HG03521 (cell line): ENCODE data around the gene MBD2.
A peak's percentile ranks its signal among the peaks of the same experiment; 100 is the strongest.
"Not testable (repeated sequence)": the region's sequence is repeated elsewhere in the genome, so short reads cannot be mapped to it uniquely, and the experiment has no call there.

Experiments used
- ATAC-seq: cut with Tn5 transposase; IDR thresholded peaks from one replicate; pipeline ENCODE4 v1.9.1; 2021; ENCODE audit warnings: mild to moderate bottlenecking, moderate library complexity; ENCODE audit not compliant: unreplicated experiment

The MBD2 gene

GRCh38 chr18:54238173-54238936 is 13.9 kb upstream of the MBD2 start:
- ATAC-seq = no peak

GRCh38 chr18:54235871-54236270 is 11.4 kb upstream of the MBD2 start:
- ATAC-seq = no peak

- ATAC-seq = no peak
Measured at GRCh38 chr18:54233747-54234146, 9.3 kb upstream of the MBD2 start.

GRCh38 chr18:54233228-54233625 is 8.8 kb upstream of the MBD2 start:
- ATAC-seq = no peak

- no peak for ATAC-seq
Measured at GRCh38 chr18:54232485-54233227, 8.2 kb upstream of the MBD2 start.

- ATAC-seq = peak; percentile 38
Measured at GRCh38 chr18:54229421-54230059, 5.1 kb upstream of the MBD2 start.

GRCh38 chr18:54228364-54228763 is 3.9 kb upstream of the MBD2 start:
- ATAC-seq = no peak

- peak; percentile 5 for ATAC-seq
Measured at GRCh38 chr18:54223568-54224241, 764 bp downstream of the MBD2 start.

GRCh38 chr18:54222922-54223567 is 1.4 kb downstream of the MBD2 start:
- ATAC-seq = no peak

GRCh38 chr18:54220406-54220805 is 4.1 kb downstream of the MBD2 start:
- no peak for ATAC-seq

GRCh38 chr18:54218803-54219202 is 5.7 kb downstream of the MBD2 start:
- not testable (repeated sequence) for ATAC-seq

GRCh38 chr18:54218299-54218698 is 6.2 kb downstream of the MBD2 start:
- ATAC-seq = no peak

- ATAC-seq = no peak
Measured at GRCh38 chr18:54217624-54218023, 6.8 kb downstream of the MBD2 start.

- ATAC-seq = no peak
Measured at GRCh38 chr18:54215069-54215468, 9.4 kb downstream of the MBD2 start.

- ATAC-seq = peak; percentile 47
Measured at GRCh38 chr18:54210463-54210862, 14.0 kb downstream of the MBD2 start.

GRCh38 chr18:54209471-54210180 is 14.8 kb downstream of the MBD2 start:
- peak; percentile 64 for ATAC-seq

GRCh38 chr18:54206447-54206846 is 18.0 kb downstream of the MBD2 start:
- ATAC-seq = no peak

- ATAC-seq = no peak
Measured at GRCh38 chr18:54205959-54206358, 18.5 kb downstream of the MBD2 start.

- not testable (repeated sequence) for ATAC-seq
Measured at GRCh38 chr18:54205448-54205847, 19.0 kb downstream of the MBD2 start.

GRCh38 chr18:54204883-54205282 is 19.6 kb downstream of the MBD2 start:
- no peak for ATAC-seq
